Left lung (tissue), 10 donors: ENCODE results near the gene CUL2. TPM values are rescaled to one million over a fixed set of nuclear protein-coding genes. Genes with fewer than 3 reads are reported as not detected.
"Not testable (repeated sequence)": the region's sequence is repeated elsewhere in the genome, so short reads cannot be mapped to it uniquely, and the experiment has no call there.

Experiments used
- ATAC-seq: fragments of 200-7000 bp; cut with Tn5 transposase; one replicate; pipeline ENCODE4 v1.9.1; 2020; ENCODE audit warnings: moderate library complexity
- DNase-seq, 4 donors: peaks; one replicate each; pipeline ENCODE4 v3.0.0-alpha.2; 2013 to 2020
- H3K27ac ChIP-seq, 2 donors: fragments of 200-600 bp; sonication (generic) in 1 of 2; one replicate each; pipeline versions ENCODE4 v1.5.0 to v1.8.0; 2020 to 2021
- H3K27me3 ChIP-seq, 2 donors: fragments of 200-600 bp; sonication (generic) in 1 of 2; one replicate each; pipeline versions ENCODE4 v1.5.0 to v1.8.0; 2020 to 2021
- H3K36me3 ChIP-seq, 2 donors: fragments of 200-600 bp; sonication (generic) in 1 of 2; one replicate each; pipeline versions ENCODE4 v1.5.0 to v1.8.0; 2020 to 2021
- H3K4me1 ChIP-seq, 2 donors: fragments of 200-600 bp; one replicate each; pipeline ENCODE4 v1.8.0; 2021
- H3K4me3 ChIP-seq, 2 donors: fragments of 200-600 bp; sonication (generic) in 1 of 2; one replicate each; pipeline versions ENCODE4 v1.5.0 to v1.8.0; 2020 to 2021; ENCODE audit warnings: mild to moderate bottlenecking in 1 of 2
- H3K9me3 ChIP-seq, 2 donors: fragments of 200-600 bp; sonication (generic) in 1 of 2; one replicate each; pipeline versions ENCODE4 v1.5.0 to v1.8.0; 2020 to 2021
- intact Hi-C, 2 donors: fragments of 100-400 bp; cut with DNase I; formaldehyde crosslinking; loops; one replicate each; pipeline versions ENCODE4 v1.11.2 to v1.14.2; 2022
- polyA plus RNA-seq, 6 donors: library from polyadenylated mRNA; unstranded; fragments of 120-200 nt; gene quantifications; one replicate each; pipeline ENCODE4 v1.2.1, GENCODE V29; 2013; ENCODE audit not compliant: insufficient read length in 6 of 6
- total RNA-seq, 2 donors: library from RNA; stranded (reverse); fragmentation: NEBNext Ultra II Directional; extraction: Animal tissue kit (Norgen Biotek cat#: 25700); gene quantifications; one replicate each; pipeline ENCODE4 v1.2.1, GENCODE V29; 2021
- TF ChIP-seq, protein P1 (sequence below), 2 donors: fragments of 200-600 bp; sonication (generic) in 1 of 2; IDR thresholded peaks; one replicate each; pipeline versions ENCODE4 v1.5.0 to v1.8.0; 2021; ENCODE audit warnings: antibody characterized with exemption in 2 of 2
- donor health status: DM: no; HTN: yes; CAD: no.
- donor health status: DM: no; HTN: no; CAD: no.

The CUL2 gene
- total and polyA plus RNA-seq, 8 donors, result 28.7 to 42.5 (median 37.4) TPM

DNA sequence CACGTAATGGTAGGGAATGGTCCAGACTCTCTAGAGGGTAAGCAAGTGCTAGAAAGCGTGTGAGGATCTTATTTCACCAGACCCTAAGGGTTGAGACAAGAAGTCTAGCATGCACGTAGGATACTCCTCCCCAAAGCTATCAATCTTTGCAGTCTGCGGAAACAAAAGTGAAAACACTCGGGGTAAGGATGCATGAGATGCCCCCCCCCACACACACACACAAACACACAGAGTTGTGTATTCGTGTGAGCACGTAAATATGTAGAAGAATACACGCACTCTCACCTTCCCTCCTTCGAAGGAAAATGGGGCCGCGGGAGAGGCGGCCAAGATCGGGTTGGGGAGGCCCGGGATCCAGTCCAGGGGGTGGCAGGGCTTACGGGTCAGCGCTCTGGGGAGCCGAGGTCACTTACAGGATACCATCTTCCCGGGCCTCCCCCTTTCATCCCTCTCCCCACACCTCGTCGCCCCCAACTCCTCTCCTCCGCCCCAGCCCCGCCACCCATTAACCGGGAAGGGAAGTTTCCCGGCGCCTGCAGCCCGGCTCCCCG, 455 bp downstream of the CUL2 start:
- Histone ChIP-seq H3K9me3 (no peaks in the 10 kb centered on the region), H3K36me3 (no peaks in the 10 kb centered on the region), H3K27me3 (no peaks in the 10 kb centered on the region), H3K27ac (peak overlapping the region; percentile 90 to 94), H3K4me1 (peaks cover 10 to 45% of the 10 kb centered on the region in 2 donors), H3K4me3 (peak overlapping the region; percentile 82 to 93)
- intact Hi-C loops, result no loop called here
- DNase-seq (peak in 2 of 4 donors; percentile 15 to 21), ATAC-seq (peak; percentile 16)
- TF ChIP-seq, protein P1, sequence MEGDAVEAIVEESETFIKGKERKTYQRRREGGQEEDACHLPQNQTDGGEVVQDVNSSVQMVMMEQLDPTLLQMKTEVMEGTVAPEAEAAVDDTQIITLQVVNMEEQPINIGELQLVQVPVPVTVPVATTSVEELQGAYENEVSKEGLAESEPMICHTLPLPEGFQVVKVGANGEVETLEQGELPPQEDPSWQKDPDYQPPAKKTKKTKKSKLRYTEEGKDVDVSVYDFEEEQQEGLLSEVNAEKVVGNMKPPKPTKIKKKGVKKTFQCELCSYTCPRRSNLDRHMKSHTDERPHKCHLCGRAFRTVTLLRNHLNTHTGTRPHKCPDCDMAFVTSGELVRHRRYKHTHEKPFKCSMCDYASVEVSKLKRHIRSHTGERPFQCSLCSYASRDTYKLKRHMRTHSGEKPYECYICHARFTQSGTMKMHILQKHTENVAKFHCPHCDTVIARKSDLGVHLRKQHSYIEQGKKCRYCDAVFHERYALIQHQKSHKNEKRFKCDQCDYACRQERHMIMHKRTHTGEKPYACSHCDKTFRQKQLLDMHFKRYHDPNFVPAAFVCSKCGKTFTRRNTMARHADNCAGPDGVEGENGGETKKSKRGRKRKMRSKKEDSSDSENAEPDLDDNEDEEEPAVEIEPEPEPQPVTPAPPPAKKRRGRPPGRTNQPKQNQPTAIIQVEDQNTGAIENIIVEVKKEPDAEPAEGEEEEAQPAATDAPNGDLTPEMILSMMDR (IDR thresholded peaks at IDR 0.05), result no peak

DNA sequence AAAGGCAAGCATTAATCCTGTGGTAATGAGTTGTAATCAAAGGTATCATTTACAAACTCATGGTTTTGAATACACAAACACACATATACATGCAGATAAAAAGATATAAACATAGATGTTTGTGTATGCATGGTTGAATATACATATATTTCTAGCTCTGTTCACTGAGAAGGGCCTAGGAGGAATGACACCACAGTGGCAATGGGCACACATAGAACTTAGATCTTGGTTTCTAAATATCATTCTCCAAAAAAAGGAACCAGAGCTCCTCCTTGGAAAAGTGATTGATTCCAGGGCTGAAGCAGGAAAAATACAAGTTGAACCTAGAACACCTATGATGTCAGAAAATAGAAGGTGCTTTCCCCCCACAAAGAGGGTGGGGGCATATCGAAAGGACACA, 6.9 kb downstream of the CUL2 start:
- H3K4me1 ChIP-seq, result peaks cover 0 to 28% of the 10 kb centered on the region in 2 donors
- H3K27ac ChIP-seq, result no peak overlapping the region
- H3K36me3 ChIP-seq, result no peaks in the 10 kb centered on the region
- H3K27me3 ChIP-seq, result no peaks in the 10 kb centered on the region
- H3K9me3 ChIP-seq, result no peaks in the 10 kb centered on the region
- intact Hi-C loops, result no loop called here
- no peak overlapping the region for H3K4me3 ChIP-seq
- DNase-seq (no peak), ATAC-seq (no peak)
- TF ChIP-seq, protein P1 (IDR thresholded peaks at IDR 0.05), result no peak

DNA sequence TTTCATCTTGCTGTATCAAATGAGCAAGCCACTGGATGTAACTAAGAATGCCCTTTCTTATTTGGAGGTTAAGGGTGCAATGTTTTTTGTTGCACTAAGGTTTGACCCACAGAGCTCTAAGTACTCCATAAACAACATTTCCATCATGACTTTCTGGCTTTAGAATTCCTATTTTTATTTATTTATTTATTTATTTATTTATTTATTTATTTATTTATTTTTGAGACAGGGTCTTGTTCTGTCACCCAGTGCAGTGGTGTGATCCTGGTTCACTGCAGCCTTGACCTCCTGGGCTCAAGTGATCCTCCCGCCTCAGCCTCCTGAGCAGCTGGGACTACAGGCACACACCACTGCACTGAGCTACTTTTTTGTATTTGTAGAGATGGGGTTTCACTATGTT, 9.9 kb downstream of the CUL2 start:
- H3K4me3 ChIP-seq, DNase-seq, H3K27ac ChIP-seq, H3K4me1 ChIP-seq, H3K27me3 ChIP-seq, intact Hi-C loops, H3K9me3 ChIP-seq, ATAC-seq: not testable (repeated sequence)
- H3K36me3 ChIP-seq, result peaks cover 0 to 10% of the 10 kb centered on the region in 2 donors

DNA sequence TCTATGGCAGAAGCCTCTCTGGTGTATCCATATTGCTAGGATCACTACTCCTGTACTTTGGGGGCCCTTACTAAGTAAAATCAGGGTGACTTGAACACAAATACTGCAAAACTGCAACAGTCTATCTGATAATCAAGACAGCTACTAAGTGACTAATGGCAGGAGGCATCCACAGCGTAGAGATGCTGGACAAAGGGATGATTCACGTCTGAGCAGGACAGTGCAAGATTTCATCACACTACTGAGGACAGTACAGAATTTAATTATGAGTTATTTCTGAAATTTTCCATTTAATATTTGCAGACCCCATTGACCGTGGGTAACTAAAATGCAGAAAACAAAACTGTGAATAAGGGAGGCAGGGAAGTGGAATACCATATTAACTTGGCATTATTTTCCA, 10.4 kb downstream of the CUL2 start:
- intact Hi-C loops, result no loop called here
- H3K36me3 ChIP-seq, result peaks cover 0 to 10% of the 10 kb centered on the region in 2 donors
- no peaks in the 10 kb centered on the region for H3K4me1 ChIP-seq
- ATAC-seq, result peak; percentile 40
- DNase-seq, result no peak
- H3K4me3 ChIP-seq, result no peak overlapping the region
- no peaks in the 10 kb centered on the region for H3K27me3 ChIP-seq
- H3K27ac ChIP-seq, result no peak overlapping the region
- H3K9me3 ChIP-seq, result no peaks in the 10 kb centered on the region
- TF ChIP-seq, protein P1 (IDR thresholded peaks at IDR 0.05), result no peak

DNA sequence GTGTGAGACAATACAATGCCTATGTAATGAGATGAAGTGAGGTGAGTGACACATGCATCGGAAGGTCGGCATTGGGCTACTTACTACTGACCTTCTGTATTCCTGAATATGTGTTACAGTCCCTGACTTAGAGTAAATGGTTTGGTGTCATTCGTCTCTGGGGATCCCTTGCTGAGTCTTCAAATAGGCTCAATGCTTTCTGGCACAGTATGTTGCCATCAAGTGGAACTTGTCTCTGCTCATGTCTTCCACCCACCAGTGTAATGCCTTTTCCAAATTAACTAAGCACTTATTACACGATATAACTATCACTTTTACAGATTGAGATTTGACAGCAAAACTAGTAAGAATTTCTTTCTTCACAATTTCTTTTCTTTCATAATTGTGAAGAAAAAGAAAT, 10.9 kb downstream of the CUL2 start:
- Histone ChIP-seq H3K9me3 (no peaks in the 10 kb centered on the region), H3K4me3 (no peak overlapping the region), H3K27ac (no peak overlapping the region), H3K4me1 (no peaks in the 10 kb centered on the region), H3K27me3 (no peaks in the 10 kb centered on the region), H3K36me3 (peaks cover 0 to 10% of the 10 kb centered on the region in 2 donors)
- DNase-seq (no peak), ATAC-seq (no peak)
- TF ChIP-seq, protein P1 (IDR thresholded peaks at IDR 0.05), result no peak
- intact Hi-C loops, result no loop called here

DNA sequence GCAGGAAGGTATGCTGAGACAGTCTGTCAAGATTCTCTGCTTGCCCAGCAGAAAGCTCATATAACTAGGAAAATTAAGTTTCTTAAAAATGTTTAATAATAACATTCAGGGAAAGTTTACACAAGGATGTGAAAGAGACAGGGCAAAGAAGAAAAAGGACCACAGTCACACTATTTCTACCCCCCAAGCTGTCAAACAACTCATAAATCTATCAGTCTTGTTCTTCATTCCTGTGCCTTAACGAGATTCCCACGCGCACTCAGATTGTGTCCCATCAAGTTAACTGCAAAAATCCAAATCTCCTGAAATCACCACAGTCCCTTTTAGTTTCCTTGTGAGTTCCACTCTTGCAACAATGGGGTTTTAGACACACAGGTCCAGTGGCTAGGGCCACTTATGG, 14.9 kb downstream of the CUL2 start:
- no peak for ATAC-seq
- no peak for DNase-seq
- Histone ChIP-seq H3K4me1 (no peaks in the 10 kb centered on the region), H3K9me3 (no peaks in the 10 kb centered on the region), H3K36me3 (peaks cover 0 to 16% of the 10 kb centered on the region in 2 donors), H3K4me3 (no peak overlapping the region), H3K27ac (no peak overlapping the region), H3K27me3 (no peaks in the 10 kb centered on the region)
- TF ChIP-seq, protein P1 (IDR thresholded peaks at IDR 0.05), result no peak
- intact Hi-C loops, result no loop called here
